22Rv1 (cell line): ENCODE measurements around the gene BCAP29.

Experiments used
- H3K27ac ChIP-seq: fragments of 450-650 bp; 2 replicates; pipeline ENCODE4 v1.5.1; 2017
- ZFX ChIP-seq: fragments of 450-650 bp; IDR thresholded peaks from 2 replicates; pipeline ENCODE4 v1.6.1; 2017; ENCODE audit warnings: antibody characterized with exemption, borderline replicate concordance
- TF ChIP-seq, protein P1 (sequence below): fragments of 450-650 bp; IDR thresholded peaks from 2 replicates; pipeline ENCODE4 v1.5.1; 2017; ENCODE audit warnings: mild to moderate bottlenecking

The BCAP29 gene

DNA sequence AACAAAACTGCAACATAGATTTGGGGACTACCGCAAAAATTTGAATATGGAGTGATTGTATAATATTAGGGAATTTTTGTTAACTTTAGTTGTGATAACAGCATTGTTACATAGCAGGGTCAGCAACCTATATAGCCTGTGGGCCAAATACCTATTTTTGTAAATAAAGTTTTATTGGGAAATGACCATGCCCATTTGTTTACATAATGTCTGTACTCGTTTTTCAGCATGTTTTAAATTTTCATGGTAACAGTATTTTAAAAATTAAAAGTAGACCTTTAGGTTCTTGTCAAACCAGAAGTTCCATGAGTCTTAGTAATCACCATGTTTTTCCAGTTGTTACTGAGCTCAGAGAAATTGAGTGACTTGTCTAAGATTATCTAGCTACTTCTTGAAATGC lies 4.7 kb downstream of the BCAP29 start:
- TF ChIP-seq ZFX = no peak
- TF ChIP-seq, protein P1, sequence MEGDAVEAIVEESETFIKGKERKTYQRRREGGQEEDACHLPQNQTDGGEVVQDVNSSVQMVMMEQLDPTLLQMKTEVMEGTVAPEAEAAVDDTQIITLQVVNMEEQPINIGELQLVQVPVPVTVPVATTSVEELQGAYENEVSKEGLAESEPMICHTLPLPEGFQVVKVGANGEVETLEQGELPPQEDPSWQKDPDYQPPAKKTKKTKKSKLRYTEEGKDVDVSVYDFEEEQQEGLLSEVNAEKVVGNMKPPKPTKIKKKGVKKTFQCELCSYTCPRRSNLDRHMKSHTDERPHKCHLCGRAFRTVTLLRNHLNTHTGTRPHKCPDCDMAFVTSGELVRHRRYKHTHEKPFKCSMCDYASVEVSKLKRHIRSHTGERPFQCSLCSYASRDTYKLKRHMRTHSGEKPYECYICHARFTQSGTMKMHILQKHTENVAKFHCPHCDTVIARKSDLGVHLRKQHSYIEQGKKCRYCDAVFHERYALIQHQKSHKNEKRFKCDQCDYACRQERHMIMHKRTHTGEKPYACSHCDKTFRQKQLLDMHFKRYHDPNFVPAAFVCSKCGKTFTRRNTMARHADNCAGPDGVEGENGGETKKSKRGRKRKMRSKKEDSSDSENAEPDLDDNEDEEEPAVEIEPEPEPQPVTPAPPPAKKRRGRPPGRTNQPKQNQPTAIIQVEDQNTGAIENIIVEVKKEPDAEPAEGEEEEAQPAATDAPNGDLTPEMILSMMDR = no peak
- H3K27ac ChIP-seq = no peak overlapping the region

DNA sequence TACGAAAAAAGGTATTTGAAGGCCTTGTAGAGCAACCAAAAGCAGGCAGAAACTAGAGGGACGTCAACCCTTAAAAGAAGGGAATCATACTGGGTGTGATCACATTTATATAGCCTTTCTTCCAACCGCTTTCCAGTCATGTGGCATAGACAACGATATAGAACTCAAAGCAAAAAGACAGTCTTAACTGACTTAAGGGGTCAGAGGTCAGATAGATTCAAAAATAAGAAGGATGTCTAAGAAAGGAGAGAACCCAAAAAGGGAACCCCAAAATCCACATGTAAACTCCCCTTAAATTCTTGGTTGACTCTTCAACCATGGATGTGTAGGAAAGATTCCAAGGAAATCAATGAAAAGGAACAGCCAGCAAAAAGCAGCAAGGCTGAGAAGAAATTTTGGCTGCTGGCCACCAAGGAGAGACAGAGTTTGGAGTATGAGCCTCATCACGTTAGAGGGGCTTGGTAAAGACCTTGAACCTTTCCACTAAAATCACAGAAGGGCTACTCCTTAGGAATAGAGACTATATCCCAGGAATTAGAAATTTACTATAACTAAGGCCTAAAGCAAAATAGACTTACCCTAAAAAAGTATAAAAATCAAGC lies 8.6 kb downstream of the BCAP29 start:
- no peak overlapping the region for H3K27ac ChIP-seq
- no peak for TF ChIP-seq ZFX
- TF ChIP-seq, protein P1 = no peak

DNA sequence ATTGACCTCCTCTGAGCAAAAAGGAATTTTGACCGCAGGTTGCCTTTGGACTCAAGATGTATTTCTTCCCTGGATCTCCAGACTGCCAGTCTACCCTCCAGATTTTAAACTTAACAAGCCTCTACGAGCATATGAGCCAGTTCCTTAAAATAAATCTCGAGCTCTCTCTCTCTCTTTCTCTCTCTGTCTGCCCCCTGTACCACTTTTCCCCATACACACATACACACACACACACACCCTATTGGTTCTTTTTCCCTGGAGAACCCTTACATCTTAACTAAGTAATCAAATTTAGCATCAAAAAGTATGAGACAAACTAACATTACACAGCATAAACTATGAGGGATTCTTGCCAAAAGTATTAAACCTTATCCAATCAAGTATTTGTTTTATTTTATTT lies 11.4 kb downstream of the BCAP29 start:
- no peak for TF ChIP-seq ZFX
- TF ChIP-seq, protein P1 = no peak
- no peak overlapping the region for H3K27ac ChIP-seq

DNA sequence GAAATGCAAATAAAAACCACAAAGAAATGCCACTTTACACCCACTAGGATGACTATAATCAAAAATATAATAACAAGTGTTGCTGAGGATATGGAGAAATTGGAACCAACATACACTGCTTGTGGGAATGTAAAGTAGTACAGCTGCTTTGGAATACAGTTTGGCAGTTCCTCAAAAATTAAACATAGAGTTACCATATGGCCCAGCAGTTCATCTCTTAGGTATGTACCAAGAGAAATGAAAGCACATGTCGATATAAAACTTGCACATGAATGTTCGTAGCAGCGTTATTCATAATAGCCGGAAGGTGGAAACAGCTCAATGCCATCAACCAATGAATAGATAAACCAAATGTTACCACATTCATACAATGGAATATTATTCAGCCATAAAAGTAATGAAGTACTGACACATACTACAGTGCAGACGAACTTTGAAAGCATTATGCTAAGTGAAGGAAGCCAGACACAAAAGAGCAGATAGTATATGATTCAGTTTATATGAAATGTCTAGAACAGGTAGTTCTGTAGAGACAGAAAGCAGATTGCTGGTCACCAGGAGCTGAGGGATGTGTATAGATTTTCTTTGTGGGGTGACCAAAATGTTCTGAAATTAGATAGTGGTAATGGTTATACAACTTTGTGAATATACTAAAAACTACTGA lies 12.4 kb downstream of the BCAP29 start:
- H3K27ac ChIP-seq = no peak overlapping the region
- no peak for TF ChIP-seq ZFX
- TF ChIP-seq, protein P1 = no peak

DNA sequence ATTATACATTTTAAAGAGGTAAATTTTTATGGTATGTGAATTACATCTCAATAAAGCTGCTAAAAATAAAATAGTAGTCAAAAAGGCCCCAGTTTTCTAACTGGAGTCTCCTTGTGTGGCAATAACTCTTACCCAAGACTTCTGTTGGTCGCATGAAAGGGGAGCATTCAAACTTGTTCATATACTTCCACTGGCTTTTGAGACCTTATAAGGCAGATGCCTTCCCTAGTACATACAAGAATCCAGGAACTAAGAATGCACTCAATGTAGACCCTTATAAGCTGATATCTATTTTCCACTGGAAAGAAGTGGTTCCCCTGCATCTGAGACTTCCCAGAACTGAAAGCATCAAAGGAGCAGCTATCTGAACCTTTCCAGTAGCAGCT lies 13.0 kb downstream of the BCAP29 start:
- no peak overlapping the region for H3K27ac ChIP-seq
- TF ChIP-seq, protein P1 = no peak
- no peak for TF ChIP-seq ZFX

DNA sequence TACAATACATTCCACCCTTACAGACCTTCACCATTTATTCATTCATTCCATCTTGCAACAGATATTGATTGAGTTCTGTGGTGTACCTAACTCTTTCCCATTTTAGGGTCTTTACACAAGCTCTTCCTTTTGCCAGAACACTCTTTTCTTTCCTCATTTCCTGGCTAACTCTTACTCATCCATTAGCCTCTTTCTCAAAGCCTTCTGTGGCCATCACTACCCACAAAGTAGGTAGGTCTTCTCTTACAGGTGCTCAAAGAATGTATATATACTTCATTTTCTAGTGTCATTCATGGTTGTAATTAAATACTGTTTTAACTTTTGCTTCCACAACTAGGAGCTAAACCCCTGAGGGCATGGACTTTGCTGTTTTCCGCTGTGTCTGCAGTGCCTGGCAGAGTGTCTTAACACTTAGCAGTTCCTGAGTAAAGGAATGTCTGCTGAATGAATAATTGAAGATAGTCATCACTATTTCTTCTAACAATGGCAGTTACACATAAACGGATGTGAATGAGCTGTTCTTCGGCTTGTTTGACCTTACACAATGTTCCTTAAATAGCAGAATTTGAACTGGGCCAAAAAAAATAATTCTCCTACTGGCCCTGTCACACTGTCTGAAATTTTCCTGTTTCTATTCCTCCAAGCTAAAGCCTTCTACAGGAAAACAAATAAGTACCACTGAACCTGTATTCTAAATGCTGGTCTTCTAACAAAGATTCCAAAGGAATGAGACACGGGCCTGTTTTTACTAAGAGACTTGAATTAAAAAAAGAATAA lies 15.1 kb downstream of the BCAP29 start:
- H3K27ac ChIP-seq = no peak overlapping the region
- TF ChIP-seq, protein P1 = no peak
- no peak for TF ChIP-seq ZFX
